Measurements from ENCODE around the gene TEKT1. TPM values are rescaled to one million over a fixed set of nuclear protein-coding genes. Genes with fewer than 3 reads are reported as not detected.
"Not testable (repeated sequence)": the region's sequence is repeated elsewhere in the genome, so short reads cannot be mapped to it uniquely, and the experiment has no call there.

The TEKT1 gene
- 1.2 TPM for total RNA-seq

GRCh38 chr17:6831661-6832263 is at the start of gene TEKT1:
TEKT1 (minus strand) TSS chr17:6831729; CDS start chr17:6830376, 1,353 bp downstream.
- peak; percentile 36 for DNase-seq

GRCh38 chr17:6879221-6879975 is 47.9 kb upstream of the TEKT1 start:
- DNase-seq: not testable (repeated sequence)

- not testable (repeated sequence) for DNase-seq
These were observed 43.7 kb upstream of the TEKT1 start for GRCh38 chr17:6875276-6875675.

- no peak for DNase-seq
These were observed 41.4 kb upstream of the TEKT1 start for GRCh38 chr17:6872936-6873335.

GRCh38 chr17:6870841-6871240 is 39.3 kb upstream of the TEKT1 start:
- DNase-seq: no peak

- DNase-seq: no peak
These were observed 37.1 kb upstream of the TEKT1 start for GRCh38 chr17:6868582-6868981.

GRCh38 chr17:6867849-6868248 is 36.3 kb upstream of the TEKT1 start:
- DNase-seq: no peak

GRCh38 chr17:6862825-6863224 is 31.3 kb upstream of the TEKT1 start:
- DNase-seq: no peak

- no peak for DNase-seq
These were observed 30.6 kb upstream of the TEKT1 start for GRCh38 chr17:6862122-6862521.

- no peak for DNase-seq
These were observed 26.4 kb upstream of the TEKT1 start for GRCh38 chr17:6857904-6858303.

GRCh38 chr17:6857336-6857735 is 25.8 kb upstream of the TEKT1 start:
- DNase-seq: no peak

- DNase-seq: no peak
These were observed 24.5 kb upstream of the TEKT1 start for GRCh38 chr17:6856051-6856450.

- DNase-seq: peak; percentile 7
These were observed 22.4 kb upstream of the TEKT1 start for GRCh38 chr17:6853764-6854442.

- DNase-seq: not testable (repeated sequence)
These were observed 17.1 kb upstream of the TEKT1 start for GRCh38 chr17:6848545-6849179.

GRCh38 chr17:6846138-6846537 is 14.6 kb upstream of the TEKT1 start:
- not testable (repeated sequence) for DNase-seq

- DNase-seq: not testable (repeated sequence)
These were observed 12.9 kb upstream of the TEKT1 start for GRCh38 chr17:6844406-6844805.

GRCh38 chr17:6843241-6843880 is 11.8 kb upstream of the TEKT1 start:
- DNase-seq: no peak

GRCh38 chr17:6841769-6842168 is 10.2 kb upstream of the TEKT1 start:
- DNase-seq: not testable (repeated sequence)

GRCh38 chr17:6830383-6830986 is 1.0 kb downstream of the TEKT1 start:
- DNase-seq: no peak

GRCh38 chr17:6823011-6823442 is 8.5 kb downstream of the TEKT1 start:
- no peak for DNase-seq

- no peak for DNase-seq
These were observed 12.6 kb downstream of the TEKT1 start for GRCh38 chr17:6818938-6819337.

GRCh38 chr17:6816368-6816767 is 15.2 kb downstream of the TEKT1 start:
- not testable (repeated sequence) for DNase-seq
